HG03045 (cell line): ENCODE measurements around the gene UNCX.
"Not testable (repeated sequence)": the region's sequence is repeated elsewhere in the genome, so short reads cannot be mapped to it uniquely, and the experiment has no call there.

Experiments
- ATAC-seq: cut with Tn5 transposase; IDR thresholded peaks from one replicate; pipeline ENCODE4 v1.9.1; 2021; ENCODE audit warnings: mild to moderate bottlenecking, moderate library complexity; ENCODE audit not compliant: unreplicated experiment

UNCX gene

DNA sequence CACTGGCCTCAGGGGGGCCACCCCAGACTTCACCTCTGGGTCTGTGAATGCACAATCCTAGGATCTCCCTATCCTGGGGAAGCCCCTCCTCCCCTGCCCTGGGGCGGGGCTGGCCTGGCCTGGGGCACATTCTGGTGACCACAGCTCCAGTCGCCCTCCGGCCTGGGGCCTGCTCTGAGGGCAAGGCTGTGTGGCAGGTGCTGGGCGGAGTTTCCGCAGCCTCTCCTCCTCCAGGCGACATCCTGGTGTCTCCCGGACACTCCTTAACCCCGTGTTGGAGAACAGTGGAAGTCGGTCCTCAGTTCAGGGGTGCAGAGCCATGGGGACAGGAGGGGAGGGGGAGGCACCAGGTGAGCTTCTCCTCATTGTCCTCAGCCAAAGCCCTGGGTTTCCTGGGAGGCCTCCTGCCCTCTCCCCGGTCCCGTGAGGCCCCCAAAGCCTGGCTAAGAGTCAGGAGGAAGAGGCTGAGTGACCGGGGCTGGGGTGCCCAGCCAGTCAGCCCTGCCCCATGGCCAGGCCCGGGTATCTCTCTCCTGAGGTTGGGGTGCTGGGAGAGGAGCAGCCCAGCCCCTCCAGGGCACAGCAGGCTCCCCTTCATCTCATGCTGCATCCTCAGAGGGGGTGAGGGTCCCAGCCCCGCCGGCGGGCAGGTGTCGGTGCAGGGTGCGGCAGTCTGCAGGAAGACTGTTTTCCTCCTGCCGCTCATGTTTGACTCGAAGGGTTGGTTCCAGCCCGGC, 22.6 kb downstream of the UNCX start:
- ATAC-seq: no peak

DNA sequence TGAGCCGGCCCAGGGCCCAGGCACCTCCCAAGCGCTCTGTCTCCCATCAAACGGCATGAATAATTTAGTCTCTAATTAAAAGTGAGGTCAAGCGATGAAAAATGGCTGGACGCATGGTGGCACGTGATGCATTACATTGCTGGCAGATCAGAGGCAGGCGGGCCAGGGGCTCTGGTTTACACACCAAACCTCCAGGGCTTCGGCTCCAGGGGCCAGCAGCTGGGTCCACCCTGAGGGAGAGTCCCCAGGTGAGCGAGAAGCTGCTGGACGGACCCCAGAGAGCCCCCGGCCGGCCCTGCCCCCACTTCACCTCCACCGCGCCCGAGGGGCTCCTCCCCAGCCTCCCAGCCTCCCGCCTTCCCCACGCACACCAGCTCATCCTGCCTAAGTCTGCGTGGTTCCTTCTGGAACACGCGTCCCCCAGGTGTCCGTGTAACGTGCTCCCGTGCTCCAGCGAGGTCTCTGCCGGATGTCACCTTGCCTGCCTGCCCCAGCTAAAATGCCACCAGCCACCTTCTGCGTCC, 23.2 kb downstream of the UNCX start:
- no peak for ATAC-seq

DNA sequence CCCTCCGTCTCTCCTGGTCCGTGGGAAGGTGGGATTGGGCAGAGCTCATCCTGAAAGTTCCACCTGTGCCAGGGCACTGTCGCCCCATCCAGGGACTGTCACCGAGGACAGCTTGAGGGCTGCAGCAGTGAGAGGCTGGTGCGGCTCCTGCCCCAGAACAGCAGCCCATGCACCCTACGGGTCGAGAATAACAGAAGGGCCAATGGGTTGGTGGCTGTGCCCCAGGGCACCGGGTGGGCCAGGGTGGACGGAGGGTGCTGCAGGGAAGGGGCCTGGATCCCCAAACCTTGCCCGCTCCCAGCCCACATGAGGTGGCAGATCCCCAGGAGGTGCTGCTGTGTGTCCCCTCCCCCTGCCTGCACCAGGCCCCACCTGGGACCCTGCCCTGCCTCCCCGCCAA, 23.9 kb downstream of the UNCX start:
- no peak for ATAC-seq

DNA sequence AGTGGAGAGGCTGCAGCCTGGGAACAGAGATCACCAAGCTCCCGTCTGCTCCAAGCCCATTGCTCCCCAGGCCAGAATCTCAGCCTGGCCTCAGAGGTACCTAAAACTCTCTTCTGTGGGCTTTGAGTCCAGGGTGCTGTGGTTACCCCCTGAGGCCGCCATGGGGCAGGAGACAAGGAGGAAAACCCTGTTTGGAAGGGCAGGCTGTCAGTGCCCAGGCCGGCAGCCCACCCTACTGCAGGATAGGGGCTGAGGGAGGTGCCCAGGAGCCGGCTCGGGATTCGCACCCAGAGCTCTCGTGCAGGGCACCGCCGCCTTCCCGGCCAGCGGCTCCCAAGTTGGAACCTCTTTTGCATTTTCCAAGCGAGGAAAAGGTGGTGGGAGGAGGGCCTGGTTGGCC, 24.5 kb downstream of the UNCX start:
- no peak for ATAC-seq

DNA sequence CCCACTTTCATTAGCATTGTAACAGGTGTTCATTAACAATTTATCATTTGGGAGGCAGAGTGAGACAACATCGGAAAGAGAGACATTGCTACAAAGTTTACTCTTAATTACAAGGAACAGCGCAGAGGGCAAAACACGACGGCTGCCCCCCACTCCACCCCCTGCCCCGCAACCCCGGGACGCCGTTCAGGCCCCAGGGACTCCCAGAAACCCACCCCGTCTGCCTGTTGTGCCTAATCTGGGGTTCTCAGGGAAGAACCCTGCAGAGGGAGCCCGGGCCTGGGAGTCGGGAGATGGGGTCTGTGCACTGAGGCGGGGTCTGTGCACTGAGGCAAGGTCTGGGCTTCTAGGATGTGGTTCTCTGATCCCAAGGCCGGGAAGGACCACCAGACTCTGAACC, 25.2 kb downstream of the UNCX start:
- no peak for ATAC-seq

DNA sequence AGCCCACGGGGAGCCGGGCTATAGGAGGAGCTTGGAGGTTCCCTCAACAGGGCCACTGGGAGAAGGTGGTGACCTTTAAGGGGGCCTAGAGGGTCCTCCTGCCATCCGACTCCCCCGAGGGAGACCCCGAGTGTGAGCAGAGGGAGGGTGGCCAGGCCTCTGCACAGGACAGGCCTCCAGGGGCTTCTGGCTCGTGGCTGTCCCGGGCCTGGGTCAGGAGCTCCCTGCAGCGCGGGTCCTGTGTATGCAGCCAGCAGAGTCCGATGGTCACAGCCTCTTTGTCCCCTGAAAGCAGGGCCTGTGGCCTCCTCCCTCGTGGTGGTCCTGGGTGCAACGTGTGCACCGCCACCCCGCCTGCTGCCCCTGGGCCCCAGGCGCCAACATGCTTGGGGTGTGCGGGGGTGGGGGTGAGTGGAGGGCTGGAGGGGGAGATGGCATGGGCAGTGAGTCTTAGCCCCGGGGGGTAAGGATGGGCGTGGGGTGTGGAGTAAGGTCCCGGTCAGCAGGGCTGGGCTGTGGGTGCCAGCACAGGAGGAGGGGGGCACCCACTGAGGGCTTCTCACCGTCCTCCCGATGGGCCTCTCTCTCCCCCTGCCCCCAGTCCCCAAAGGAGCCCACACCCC, 27.1 kb downstream of the UNCX start:
- no peak for ATAC-seq

GRCh38 chr7:1260244-1260635, 27.6 kb downstream of the UNCX start:
- ATAC-seq: no peak

DNA sequence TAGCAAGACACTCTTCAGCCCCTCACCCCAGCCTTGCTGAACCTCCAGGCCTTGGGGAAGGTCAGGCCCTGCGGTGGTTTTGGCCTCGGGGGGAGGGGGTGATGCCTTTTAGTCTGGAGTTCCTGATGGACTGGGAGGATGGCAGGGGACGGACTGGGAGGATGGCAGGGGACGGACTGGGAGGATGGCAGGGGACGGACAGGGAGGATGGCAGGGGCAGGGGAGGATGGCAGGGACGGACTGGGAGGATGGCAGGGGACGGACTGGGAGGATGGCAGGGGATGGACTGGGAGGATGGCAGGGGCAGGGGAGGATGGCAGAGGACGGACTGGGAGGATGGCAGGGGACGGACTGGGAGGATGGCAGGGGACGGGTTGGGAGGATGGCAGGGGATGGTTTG, 28.4 kb downstream of the UNCX start:
- ATAC-seq: not testable (repeated sequence)

DNA sequence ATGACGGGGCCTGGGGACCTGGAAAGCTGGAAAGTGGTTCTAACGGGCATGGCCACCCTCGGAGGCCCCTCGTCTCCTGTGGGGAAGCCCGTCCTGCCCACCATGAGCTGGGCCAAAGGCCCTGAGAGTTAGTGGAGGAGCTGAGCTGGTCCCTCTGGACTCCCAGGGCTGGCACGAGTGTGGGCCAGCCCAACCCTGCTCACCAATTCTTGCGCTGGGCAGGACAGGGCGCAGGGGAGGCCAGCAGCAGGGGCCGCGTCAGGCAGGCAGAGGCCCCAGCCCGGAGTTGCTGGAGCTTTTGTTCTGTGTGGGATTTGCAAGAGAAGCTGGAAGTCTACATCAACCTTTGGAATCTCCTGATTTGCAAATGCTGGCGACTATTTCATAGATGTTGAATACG, 29.8 kb downstream of the UNCX start:
- no peak for ATAC-seq

GRCh38 chr7:1263391-1263951, 30.8 kb downstream of the UNCX start:
- ATAC-seq: no peak

DNA sequence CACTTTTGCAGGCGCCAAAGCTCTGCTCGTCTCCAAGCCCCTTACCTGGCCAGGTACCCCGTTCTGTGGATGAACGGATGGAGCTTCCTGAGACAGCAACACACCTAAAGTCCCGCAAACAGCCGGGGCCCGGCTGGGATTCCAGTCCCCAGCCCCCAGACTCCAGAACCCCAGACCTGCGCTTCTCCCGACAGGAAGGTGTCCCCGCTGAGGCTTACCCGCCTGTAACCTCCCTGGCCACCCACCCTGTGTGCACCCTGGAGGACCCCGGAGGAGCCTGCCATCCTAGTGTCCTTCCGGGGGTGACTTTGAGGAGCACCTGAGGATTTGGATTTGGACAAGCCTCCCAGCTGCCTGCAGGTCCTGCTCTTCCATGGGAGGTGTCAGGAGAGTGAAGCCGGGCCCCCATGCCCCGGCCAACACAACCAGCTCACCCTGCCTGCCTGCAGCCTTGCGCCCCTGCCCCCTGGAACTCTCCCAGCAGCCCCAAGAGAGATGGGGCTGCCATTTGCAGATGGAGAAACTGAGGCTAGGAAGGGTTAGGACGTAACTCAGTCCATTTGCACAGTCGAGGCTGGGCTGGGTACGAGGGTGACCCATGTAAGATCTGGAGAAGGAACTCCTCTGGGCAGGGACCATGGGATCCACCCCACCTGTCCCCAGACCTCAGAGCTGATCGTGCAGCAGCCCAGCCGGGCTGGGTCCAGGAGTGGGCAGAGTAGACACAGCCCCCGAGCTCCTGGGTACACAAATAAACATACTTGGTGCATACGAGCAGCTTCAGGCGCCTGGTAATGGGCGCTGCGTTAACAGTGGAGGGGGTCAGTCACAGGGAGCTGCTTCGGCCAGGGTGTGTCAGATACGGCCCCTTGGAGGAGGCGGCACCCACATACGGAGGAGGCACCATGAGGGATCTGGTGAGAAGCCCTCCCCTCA, 31.9 kb downstream of the UNCX start:
- no peak for ATAC-seq

GRCh38 chr7:1267016-1267900, 34.6 kb downstream of the UNCX start:
- ATAC-seq: no peak

GRCh38 chr7:1268076-1268815, 35.6 kb downstream of the UNCX start:
- ATAC-seq: no peak

DNA sequence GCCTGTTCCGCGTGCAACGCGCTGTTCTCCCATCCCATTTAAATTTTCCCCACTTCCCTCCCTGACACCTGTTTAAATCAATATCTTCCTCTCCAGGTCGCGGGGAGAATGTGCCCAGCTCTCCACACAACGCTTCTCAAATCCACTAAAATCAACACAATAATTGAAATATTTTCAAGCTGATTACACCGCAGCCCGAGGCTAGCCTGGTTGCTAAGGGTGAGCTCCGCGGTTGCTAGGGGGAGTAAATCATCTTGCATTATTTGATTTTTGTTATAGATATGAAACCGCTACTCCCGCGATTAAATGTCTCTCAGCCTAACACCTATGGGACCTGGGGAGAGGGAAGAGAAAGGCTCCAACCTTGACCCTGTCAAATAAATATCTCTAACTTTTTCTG, 36.2 kb downstream of the UNCX start:
- no peak for ATAC-seq

DNA sequence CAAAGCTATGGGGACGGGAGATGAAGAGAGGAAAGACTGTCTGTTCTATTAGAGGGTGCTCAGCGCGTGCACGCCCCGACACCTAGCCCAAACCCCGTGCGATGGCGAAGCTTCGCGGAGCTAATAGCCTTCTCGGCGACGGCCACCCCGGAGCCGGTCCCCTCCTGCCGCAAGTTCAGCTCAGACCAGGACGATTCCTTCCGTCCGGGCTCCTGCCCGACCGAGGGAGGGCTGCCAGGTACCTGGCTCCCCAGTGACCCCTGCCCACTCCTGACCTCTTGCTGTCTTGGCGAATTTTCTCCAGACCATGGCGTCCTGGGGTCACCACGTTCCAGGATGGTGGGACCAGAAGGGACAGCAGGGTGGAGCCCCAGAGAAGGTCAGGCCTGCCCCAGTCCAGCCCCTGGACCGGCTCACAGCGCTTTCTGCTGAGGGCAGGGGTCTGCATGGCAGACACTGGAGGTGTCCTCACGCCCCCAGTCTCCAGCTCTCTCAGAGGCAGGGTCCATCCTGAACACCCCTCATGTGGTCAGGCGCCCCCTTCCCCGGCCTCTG, 36.7 kb downstream of the UNCX start:
- no peak for ATAC-seq

- no peak for ATAC-seq
These were observed 37.5 kb downstream of the UNCX start for GRCh38 chr7:1270181-1270580.

- ATAC-seq: no peak
These were observed 38.4 kb downstream of the UNCX start for GRCh38 chr7:1271046-1271445.

DNA sequence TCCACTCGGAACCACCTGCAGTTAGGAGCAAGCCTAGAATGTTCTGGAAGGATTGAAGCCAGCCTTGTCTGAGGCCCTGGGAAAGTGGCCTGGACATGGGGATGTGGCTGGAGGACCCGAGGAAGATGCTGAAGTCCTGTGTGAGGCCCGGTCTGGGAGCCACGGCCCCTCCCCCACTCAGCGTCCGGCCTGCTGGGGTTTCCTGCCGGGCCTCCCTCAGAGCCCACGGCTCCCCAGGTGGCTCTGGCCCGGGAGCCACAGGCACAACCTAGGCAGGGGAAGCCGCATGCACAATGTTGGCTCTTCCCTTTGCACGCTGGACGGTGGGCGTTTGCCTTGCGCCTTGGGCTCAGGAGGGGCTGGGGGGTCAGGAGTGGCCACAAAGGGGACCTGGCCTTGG, 39.0 kb downstream of the UNCX start:
- no peak for ATAC-seq

DNA sequence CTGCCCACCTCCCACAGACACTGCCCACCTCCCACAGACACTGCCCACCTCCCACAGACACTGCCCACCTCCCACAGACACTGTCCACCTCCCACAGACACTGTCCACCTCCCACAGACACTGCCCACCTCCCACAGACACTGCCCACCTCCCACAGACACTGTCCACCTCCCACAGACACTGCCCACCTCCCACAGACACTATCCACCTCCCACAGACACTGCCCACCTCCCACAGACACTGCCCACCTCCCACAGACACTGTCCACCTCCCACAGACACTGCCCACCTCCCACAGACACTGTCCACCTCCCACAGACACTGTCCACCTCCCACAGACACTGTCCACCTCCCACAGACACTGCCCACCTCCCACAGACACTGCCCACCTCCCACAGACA, 39.5 kb downstream of the UNCX start:
- not testable (repeated sequence) for ATAC-seq
